ENCODE data around the gene GRAMD4.
"Not testable (repeated sequence)": the region's sequence is repeated elsewhere in the genome, so short reads cannot be mapped to it uniquely, and the experiment has no call there.

The GRAMD4 gene

GRCh38 chr22:46637711-46638600 lies 17.8 kb downstream of the GRAMD4 start:
- no peak for DNase-seq (ENCODE audit: low read depth)

DNA sequence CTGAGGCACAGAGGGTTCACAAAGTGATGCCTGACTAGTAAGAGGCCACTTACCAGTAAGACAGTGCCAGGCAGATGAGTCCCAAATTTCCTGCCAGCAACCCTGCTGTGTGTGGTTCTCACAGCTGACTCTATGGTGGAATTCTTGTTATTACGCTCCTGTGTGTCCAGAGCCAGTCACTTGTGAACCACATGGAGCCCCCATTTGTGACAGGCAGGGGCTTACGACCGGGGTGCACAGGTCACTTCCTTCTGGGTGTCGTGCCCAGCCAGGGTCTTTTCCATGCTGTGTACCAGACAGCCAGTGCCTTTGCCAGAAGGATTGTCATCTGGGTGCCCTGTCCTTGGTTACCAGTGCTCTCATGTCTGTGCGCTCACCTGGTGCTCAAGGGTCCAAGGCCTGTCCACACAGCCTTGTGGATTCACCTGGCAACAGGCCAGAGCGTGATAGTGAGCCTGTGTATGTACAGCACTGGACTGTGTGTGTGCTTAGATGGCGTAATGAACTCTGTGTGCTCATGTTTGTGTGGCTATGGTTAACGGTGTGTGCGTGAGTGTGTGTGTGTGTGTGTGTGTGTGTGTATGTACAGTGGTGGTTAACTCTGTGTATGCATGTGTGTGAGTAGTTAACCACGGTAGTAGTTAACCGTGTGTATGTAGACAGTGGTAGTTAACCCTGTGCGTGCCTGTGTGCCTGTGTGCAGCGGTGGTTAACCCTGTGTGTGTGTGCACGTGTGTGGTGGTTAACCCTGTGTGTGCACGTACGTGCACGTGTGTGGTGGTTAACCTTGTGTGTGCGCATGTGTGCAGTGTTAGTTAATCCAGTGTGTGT lies 18.6 kb downstream of the GRAMD4 start:
- no peak for DNase-seq (ENCODE audit: low read depth)

DNA sequence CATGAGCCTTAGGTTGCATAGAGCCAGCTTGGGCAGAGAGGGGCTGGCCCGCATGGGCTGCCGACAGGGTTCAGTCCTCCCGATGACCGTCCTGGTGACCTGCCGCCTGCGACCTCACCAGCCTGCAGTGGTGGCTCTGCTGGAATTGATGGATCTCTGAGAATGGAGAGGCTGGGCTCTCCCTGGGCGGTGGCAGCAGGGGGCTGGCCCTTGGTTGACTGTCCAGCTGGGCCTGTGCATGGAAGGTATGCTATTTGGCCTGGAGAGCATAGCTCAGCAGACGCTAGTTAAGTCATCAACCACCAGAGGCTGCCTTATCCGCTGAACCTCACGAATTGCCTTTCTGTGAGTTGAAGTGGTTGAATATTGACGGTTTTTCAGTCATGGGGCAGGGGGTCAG lies 19.7 kb downstream of the GRAMD4 start:
- DNase-seq (ENCODE audit: low read depth), result no peak

DNA sequence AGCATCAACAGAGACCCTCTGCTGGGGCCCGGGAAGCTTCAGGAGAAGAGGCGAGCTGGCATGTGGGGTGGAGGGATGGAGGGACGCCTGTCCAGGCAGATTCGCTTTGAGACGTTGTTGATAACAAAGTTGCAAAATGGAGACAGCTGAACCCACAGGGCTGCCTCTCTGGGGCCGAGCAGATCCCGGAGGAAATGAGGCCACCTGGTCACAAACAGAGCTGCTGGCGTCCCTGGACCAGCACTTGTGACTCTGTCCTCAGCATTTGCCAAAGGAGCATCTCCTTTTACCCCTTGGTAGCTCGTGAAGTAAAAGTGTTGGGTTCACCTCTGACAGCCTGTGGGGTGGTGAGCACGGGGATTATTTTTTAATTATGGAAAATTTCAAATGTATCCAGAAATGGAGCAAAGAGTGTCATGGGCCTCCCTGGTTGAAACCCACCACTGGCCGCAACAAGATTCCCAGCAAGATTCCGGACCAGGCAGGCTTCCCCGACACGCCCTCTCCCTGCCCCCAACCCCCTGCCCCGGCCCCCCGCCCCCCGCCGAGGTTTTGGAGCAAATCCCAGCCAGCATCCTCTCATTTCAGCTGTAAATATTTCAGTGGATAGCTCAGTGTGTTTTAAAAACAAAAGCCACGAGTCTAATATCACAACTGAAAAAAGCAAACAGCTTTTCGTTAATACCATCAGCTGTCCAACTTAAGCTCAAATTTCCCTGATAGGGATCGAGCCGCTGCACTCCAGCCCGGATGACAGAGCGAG lies 20.3 kb downstream of the GRAMD4 start:
- DNase-seq (ENCODE audit: low read depth), result no peak

- DNase-seq (ENCODE audit: low read depth), result no peak
These were observed 21.7 kb downstream of the GRAMD4 start for GRCh38 chr22:46641811-46642266.

DNA sequence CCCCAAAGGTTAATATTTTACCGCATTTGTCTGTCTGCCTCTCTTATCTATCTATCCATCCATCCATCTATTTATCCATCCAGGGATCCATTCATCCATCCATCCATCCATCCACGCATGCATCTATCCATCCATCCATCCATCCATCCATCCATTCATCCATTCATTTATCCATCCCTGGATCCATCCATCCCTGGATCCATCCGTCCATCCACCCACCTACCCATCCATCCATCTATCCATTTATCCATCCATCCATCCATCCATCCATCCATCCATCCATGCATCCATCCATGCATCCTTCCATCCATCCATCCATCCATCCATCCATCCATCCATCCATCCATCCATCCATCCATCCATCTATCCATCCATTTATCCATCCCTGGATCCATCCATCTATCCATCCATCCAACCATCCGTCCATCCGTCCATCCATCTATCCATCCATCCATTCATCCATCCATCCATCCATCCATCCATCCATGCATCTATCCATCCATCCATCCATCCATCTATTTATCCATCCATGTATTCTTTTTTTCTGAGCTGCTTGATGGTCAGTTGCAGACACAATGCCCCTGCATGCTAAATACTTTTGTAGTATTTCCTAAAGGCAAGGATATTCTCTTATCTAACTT lies 22.8 kb downstream of the GRAMD4 start:
- not testable (repeated sequence) for DNase-seq (ENCODE audit: low read depth)

DNA sequence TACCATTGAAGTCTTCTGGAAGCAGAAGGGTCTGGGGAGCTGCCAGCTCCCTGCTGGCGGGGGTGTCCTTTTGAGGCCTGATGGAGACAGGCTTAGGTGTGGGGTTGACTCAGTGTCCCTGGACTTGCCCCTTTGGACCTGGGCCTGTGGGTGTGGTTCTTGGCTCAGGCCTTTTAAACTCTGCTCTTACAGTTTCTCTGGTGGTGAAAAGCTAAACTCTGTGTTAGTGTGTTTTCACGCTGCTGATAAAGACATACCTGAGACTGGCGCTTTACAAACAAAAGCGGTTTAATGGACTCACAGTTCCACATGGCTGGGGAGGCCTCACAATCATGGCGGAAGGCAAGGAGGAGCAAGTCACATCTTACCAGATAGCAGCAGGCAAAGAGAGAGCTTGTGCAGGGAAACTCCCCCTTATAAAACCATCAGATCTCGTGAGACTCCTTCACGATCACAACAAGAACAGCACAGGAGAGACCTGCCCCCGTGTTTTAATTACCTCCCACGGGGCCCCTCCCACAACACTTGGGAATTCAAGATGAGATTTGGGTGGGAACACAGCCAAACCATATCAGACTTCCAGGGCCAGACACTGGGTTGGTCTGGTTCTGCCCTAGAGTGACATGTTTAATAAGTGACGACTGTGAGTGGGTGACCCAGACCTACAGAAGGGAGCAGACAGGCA lies 26.5 kb downstream of the GRAMD4 start:
- no peak for DNase-seq (ENCODE audit: low read depth)

DNA sequence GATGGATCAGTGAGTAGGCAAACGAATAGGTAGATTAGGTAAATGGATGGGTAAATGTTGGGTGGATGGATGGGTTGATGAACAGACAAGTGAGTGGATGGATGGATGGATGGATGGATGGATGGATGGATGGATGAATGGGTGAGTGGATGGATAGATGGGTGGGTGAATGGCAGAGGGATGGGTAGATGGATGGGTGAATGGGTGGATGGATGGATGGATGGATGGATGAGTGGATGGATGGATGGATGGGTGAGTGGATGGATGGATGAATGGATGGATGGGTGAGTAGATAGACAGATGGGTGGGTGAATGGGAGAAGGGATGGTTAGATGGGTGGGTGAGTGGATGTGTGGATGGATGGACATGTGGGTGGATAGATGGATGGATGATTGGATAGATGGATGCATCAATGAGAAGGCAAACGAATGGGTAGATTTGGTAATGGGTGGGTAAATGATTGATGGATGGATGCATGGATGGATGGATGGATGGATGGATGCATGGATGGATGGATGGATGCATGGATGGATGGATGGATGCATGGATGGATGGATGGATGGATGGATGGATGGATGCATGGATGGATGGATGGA lies 28.1 kb downstream of the GRAMD4 start:
- DNase-seq (ENCODE audit: low read depth), result not testable (repeated sequence)

- no peak for DNase-seq (ENCODE audit: low read depth)
These were observed 29.2 kb downstream of the GRAMD4 start for GRCh38 chr22:46649141-46650077.

- DNase-seq (ENCODE audit: low read depth), result no peak
These were observed 30.1 kb downstream of the GRAMD4 start for GRCh38 chr22:46650078-46650810.

DNA sequence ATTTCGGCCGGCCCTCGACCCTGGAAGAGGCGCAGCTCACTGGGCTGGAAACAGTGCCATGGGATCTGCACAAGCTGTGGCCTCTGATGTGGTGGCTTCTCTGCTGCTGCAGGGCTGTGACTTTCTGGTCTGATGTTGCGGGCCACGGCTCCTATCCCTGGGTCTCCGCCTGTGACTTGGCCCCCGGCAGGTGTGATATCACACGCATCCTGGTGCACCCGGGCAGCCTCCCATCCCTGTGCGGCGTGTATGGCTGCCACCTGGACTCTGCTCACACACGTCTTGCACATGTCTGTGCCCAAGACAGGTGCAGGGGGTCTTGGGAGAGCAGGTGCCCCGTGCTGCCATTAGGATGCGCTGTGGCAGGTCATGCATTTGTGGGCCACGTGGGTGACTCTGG lies 31.1 kb downstream of the GRAMD4 start:
- no peak for DNase-seq (ENCODE audit: low read depth)

- DNase-seq (ENCODE audit: low read depth), result no peak
These were observed 32.1 kb downstream of the GRAMD4 start for GRCh38 chr22:46652081-46652846.

- DNase-seq (ENCODE audit: low read depth), result no peak
These were observed 32.7 kb downstream of the GRAMD4 start for GRCh38 chr22:46652847-46653331.

DNA sequence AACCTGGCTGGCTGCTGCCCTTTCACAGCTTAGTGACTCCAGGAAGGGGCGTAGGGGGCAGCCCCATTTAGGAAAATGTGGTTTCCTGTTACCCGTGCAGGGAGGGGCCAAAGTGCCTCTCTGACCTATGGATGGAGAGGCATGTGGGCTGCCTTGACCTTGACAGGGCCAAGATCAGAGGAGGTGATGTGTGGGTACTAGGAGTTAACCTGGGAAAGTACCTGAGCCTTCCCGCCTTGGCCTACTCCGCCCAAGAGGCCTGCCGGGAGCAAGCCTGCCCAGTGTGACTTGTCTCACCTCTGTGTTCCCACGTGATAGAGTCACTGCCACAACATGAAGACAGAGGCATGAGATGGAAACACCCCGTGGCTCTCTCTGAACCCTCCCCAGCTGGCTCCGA lies 33.4 kb downstream of the GRAMD4 start:
- no peak for DNase-seq (ENCODE audit: low read depth)

- no peak for DNase-seq (ENCODE audit: low read depth)
These were observed 34.2 kb downstream of the GRAMD4 start for GRCh38 chr22:46654426-46654825.

DNA sequence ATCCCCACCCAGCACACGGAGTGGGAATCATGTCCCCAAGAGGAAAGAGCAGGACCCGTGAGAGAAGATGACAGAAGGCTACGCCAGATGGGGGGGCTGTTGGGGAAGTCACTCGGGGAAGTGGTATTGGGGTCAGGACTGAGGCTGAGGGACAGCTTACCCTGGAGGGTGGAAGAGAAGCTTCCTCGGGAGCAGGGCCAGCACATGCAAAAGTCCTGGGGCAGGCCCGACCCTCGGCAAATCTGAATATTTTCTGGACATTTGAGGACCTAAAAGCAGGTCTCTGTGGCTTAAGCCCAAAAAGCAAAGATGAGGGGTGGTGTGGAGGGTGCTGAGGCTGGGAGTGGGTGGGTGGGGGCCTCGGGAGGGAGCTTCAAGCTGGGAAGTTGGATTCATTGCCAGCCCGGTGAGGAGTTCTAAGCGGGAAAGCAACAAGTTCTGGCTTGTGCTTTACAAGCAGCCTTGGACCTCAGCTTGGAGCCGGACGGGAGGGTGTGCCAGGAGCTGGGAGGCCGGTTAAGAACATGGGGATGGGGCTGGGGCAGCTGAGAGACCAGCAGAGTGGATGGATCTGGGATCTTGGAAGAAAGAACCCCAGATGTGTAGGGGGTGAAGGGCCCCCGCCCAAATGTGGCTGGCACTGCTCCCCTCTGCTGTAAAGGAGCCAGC lies 34.9 kb downstream of the GRAMD4 start:
- no peak for DNase-seq (ENCODE audit: low read depth)

- no peak for DNase-seq (ENCODE audit: low read depth)
These were observed 35.8 kb downstream of the GRAMD4 start for GRCh38 chr22:46655861-46656608.
